GM12878 (cell line): ENCODE results near the gene ADAMTS19. TPM values are rescaled to one million over a fixed set of nuclear protein-coding genes. Genes with fewer than 3 reads are reported as not detected.

Experiments
- ASH2L ChIP-seq: fragments of 300-600, 200-600 bp; sonication (generic); IDR thresholded peaks from 2 replicates; pipeline ENCODE4 v1.6.1; 2017; ENCODE audit warnings: low read depth, mild to moderate bottlenecking, borderline replicate concordance
- BMI1 ChIP-seq: fragments of 450-650 bp; IDR thresholded peaks from 2 replicates; pipeline ENCODE4 v1.6.1; 2016; ENCODE audit warnings: mild to moderate bottlenecking, moderate library complexity, borderline replicate concordance
- CEBPZ ChIP-seq: fragments of 150-350 bp; IDR thresholded peaks from 2 replicates; pipeline ENCODE4 v1.6.1; 2016; ENCODE audit warnings: low read depth, low read length
- EGR1 ChIP-seq, 2 experiments: IDR thresholded peaks; 1 replicate in 1 of 2; 2 replicates in 1 of 2; pipeline ENCODE4 v1.6.1; 2011 to 2012; ENCODE audit warnings: low read depth in 2 of 2, low read length in 2 of 2, borderline replicate concordance in 1 of 2, mild to moderate bottlenecking in 1 of 2, moderate library complexity in 1 of 2
- GABPA ChIP-seq: IDR thresholded peaks from 2 replicates; pipeline ENCODE4 v1.6.1; 2014; ENCODE audit warnings: antibody characterized with exemption, low read depth, mild to moderate bottlenecking, inconsistent platforms
- NFYB ChIP-seq: IDR thresholded peaks from 2 replicates; pipeline ENCODE4 v1.6.1; 2011; ENCODE audit warnings: low read depth, mild to moderate bottlenecking, low read length, improper control_type of control experiment, moderate library complexity; ENCODE audit not compliant: insufficient read depth
- NR2C1 ChIP-seq: fragments of 450-650 bp; IDR thresholded peaks from 2 replicates; pipeline ENCODE4 v1.6.1; 2017; ENCODE audit warnings: antibody characterized with exemption, mild to moderate bottlenecking, moderate library complexity
- NR2F1 ChIP-seq: fragments of 450-650 bp; conservative IDR thresholded peaks from 2 replicates; pipeline ENCODE4 v1.6.1; 2017; ENCODE audit warnings: mild to moderate bottlenecking
- SREBF1 ChIP-seq: IDR thresholded peaks from 2 replicates; pipeline ENCODE4 v1.6.1; 2012; ENCODE audit warnings: mild to moderate bottlenecking, low read length
- SREBF2 ChIP-seq: IDR thresholded peaks from 2 replicates; pipeline ENCODE4 v1.6.1; 2012; ENCODE audit warnings: mild to moderate bottlenecking, low read length
- TAF1 ChIP-seq: IDR thresholded peaks from 2 replicates; pipeline ENCODE4 v1.6.1; 2011; ENCODE audit warnings: mild to moderate bottlenecking, low read depth, low read length, borderline replicate concordance
- polyA plus RNA-seq, 11 experiments: library from polyadenylated mRNA; depleted of rRNA in 4 of 11; unstranded in 6 of 11; stranded (reverse) in 5 of 11; fragments of >200 nt; fragmentation: Nextera tagmentation in 4 of 11; fragmentation: Illumina TruSeq in 1 of 11; extraction: Ambion mirVana in 4 of 11; extraction: Trizol in 1 of 11; gene quantifications; 1 replicate in 1 of 11; 2 replicates in 10 of 11; pipeline versions ENCODE4 v1.2.1 to v1.2.3, GENCODE V29; 2011 to 2016; ENCODE audit warnings: inconsistent platforms in 2 of 11, missing spikeins in 2 of 11, low read depth in 1 of 11
- total RNA-seq, 4 experiments: library from RNA; depleted of rRNA in 3 of 4; stranded (reverse); fragments of >200 nt in 3 of 4; fragmentation: Illumina TruSeq in 1 of 4; extraction: Trizol in 1 of 4; gene quantifications; 2 replicates each; pipeline versions ENCODE4 v1.2.1 to v1.2.3, GENCODE V29; 2013 to 2021
- TF ChIP-seq, protein P1 (sequence below): fragments of 450-650 bp; formaldehyde crosslinking; IDR thresholded peaks from 2 replicates; pipeline ENCODE4 v1.4.0; 2020; ENCODE audit warnings: mild to moderate bottlenecking, moderate library complexity
- TF ChIP-seq, protein P2 (sequence below): IDR thresholded peaks from 2 replicates; pipeline ENCODE4 v1.6.1; 2011; ENCODE audit warnings: low read depth, low read length, improper control_type of control experiment, borderline replicate concordance

Gene ADAMTS19
- total and polyA plus RNA-seq, 10 of the 15 experiments (the other 5 are each of a cell fraction or from before 2014, with no cell fraction given), result not detected

DNA sequence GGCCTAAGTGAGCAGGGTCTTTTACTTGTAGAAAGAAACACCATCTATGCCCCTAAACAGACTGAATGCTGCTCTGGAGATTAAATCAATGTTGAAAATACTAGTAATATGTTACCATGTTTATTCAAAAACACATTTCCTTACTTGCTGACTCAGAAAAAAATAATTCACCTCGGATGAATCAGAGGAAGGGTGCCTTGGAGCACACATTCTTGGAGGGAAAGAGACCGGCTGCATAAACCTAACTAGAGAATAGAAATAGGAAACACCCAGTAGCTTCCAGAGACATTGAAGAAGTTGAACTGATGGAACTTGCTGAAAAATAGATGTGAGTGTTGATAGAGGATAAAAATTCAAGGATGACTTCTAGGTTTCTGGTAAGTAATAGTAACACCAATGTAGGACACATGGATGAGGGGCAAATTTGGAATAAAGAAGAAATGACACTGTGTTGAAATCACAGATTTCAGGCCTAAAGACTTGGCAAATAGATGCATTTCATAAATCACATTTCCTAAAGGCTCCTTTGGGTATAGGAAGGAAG is 210.9 kb downstream of the ADAMTS19 start (continued):
- TF ChIP-seq, protein P1, sequence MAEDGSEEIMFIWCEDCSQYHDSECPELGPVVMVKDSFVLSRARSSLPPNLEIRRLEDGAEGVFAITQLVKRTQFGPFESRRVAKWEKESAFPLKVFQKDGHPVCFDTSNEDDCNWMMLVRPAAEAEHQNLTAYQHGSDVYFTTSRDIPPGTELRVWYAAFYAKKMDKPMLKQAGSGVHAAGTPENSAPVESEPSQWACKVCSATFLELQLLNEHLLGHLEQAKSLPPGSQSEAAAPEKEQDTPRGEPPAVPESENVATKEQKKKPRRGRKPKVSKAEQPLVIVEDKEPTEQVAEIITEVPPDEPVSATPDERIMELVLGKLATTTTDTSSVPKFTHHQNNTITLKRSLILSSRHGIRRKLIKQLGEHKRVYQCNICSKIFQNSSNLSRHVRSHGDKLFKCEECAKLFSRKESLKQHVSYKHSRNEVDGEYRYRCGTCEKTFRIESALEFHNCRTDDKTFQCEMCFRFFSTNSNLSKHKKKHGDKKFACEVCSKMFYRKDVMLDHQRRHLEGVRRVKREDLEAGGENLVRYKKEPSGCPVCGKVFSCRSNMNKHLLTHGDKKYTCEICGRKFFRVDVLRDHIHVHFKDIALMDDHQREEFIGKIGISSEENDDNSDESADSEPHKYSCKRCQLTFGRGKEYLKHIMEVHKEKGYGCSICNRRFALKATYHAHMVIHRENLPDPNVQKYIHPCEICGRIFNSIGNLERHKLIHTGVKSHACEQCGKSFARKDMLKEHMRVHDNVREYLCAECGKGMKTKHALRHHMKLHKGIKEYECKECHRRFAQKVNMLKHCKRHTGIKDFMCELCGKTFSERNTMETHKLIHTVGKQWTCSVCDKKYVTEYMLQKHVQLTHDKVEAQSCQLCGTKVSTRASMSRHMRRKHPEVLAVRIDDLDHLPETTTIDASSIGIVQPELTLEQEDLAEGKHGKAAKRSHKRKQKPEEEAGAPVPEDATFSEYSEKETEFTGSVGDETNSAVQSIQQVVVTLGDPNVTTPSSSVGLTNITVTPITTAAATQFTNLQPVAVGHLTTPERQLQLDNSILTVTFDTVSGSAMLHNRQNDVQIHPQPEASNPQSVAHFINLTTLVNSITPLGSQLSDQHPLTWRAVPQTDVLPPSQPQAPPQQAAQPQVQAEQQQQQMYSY (CRISPR knock-in tag), result no peak
- no peak for TF ChIP-seq GABPA
- TF ChIP-seq SREBF1, result no peak
- TF ChIP-seq NR2C1, result no peak
- no peak for TF ChIP-seq ASH2L
- no peak for TF ChIP-seq NR2F1
- TF ChIP-seq BMI1, result no peak
- no peak for TF ChIP-seq TAF1
- no peak for TF ChIP-seq CEBPZ
- no peak for TF ChIP-seq EGR1 (IDR thresholded peaks at IDR 0.05; ENCODE audit: borderline replicate concordance in 1 of 2, low read depth in 2 of 2, low read length in 2 of 2)
- TF ChIP-seq NFYB, result no peak
- no peak for TF ChIP-seq SREBF2
- TF ChIP-seq, protein P2, sequence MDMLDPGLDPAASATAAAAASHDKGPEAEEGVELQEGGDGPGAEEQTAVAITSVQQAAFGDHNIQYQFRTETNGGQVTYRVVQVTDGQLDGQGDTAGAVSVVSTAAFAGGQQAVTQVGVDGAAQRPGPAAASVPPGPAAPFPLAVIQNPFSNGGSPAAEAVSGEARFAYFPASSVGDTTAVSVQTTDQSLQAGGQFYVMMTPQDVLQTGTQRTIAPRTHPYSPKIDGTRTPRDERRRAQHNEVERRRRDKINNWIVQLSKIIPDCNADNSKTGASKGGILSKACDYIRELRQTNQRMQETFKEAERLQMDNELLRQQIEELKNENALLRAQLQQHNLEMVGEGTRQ, result no peak
